GM18519 (cell line): ENCODE measurements around the gene C7orf57.
"Not testable (repeated sequence)": the region's sequence is repeated elsewhere in the genome, so short reads cannot be mapped to it uniquely, and the experiment has no call there.

ENCODE experiments used
- ATAC-seq: cut with Tn5 transposase; IDR thresholded peaks from one replicate; pipeline ENCODE4 v1.9.1; 2021; ENCODE audit warnings: mild to moderate bottlenecking, moderate library complexity; ENCODE audit not compliant: unreplicated experiment, low FRiP score

The C7orf57 gene

GRCh38 chr7:48031111-48031510 lies 4.2 kb upstream of the C7orf57 start:
- ATAC-seq, result no peak

GRCh38 chr7:48033922-48034321 lies 1.4 kb upstream of the C7orf57 start:
- ATAC-seq, result no peak

GRCh38 chr7:48035967-48036478 lies 680 bp downstream of the C7orf57 start:
- ATAC-seq, result no peak

- ATAC-seq, result no peak
Measured at GRCh38 chr7:48038815-48039506, 3.6 kb downstream of the C7orf57 start.

- ATAC-seq, result no peak
Measured at GRCh38 chr7:48040944-48041652, 5.8 kb downstream of the C7orf57 start.

- no peak for ATAC-seq
Measured at GRCh38 chr7:48041653-48041970, 6.3 kb downstream of the C7orf57 start.

- no peak for ATAC-seq
Measured at GRCh38 chr7:48042216-48042615, 6.9 kb downstream of the C7orf57 start.

- no peak for ATAC-seq
Measured at GRCh38 chr7:48042636-48043035, 7.3 kb downstream of the C7orf57 start.

- ATAC-seq, result no peak
Measured at GRCh38 chr7:48045195-48045765, 9.9 kb downstream of the C7orf57 start.

GRCh38 chr7:48046458-48046857 lies 11.1 kb downstream of the C7orf57 start:
- ATAC-seq, result peak; percentile 63

- no peak for ATAC-seq
Measured at GRCh38 chr7:48048113-48048512, 12.8 kb downstream of the C7orf57 start.

GRCh38 chr7:48049850-48050249 lies 14.5 kb downstream of the C7orf57 start:
- no peak for ATAC-seq

- no peak for ATAC-seq
Measured at GRCh38 chr7:48052748-48053147, 17.4 kb downstream of the C7orf57 start.

- no peak for ATAC-seq
Measured at GRCh38 chr7:48053736-48054135, 18.4 kb downstream of the C7orf57 start.

- ATAC-seq, result no peak
Measured at GRCh38 chr7:48058990-48059389, 23.6 kb downstream of the C7orf57 start.

GRCh38 chr7:48059706-48060105 lies 24.4 kb downstream of the C7orf57 start:
- no peak for ATAC-seq

- no peak for ATAC-seq
Measured at GRCh38 chr7:48063985-48064384, 28.6 kb downstream of the C7orf57 start.

GRCh38 chr7:48067475-48067874 lies 32.1 kb downstream of the C7orf57 start:
- ATAC-seq, result no peak

- ATAC-seq, result no peak
Measured at GRCh38 chr7:48074204-48074654, 38.9 kb downstream of the C7orf57 start.

GRCh38 chr7:48077423-48077822 lies 42.1 kb downstream of the C7orf57 start:
- ATAC-seq, result no peak

GRCh38 chr7:48078470-48078869 lies 43.1 kb downstream of the C7orf57 start:
- no peak for ATAC-seq

- ATAC-seq, result not testable (repeated sequence)
Measured at GRCh38 chr7:48082378-48082777, 47.0 kb downstream of the C7orf57 start.
